NCI-H526 treated with DMSO at 0.1 percent for 48 hours (cell line): ENCODE results near the gene TAF10.

Experiments used
- DNase-seq: peaks from one replicate; lab custom pipeline; 2025; lab: John Stamatoyannopoulos, UW

The TAF10 gene

GRCh38 chr11:6612213-6613041 is at the start of gene TAF10:
TSS of gene TAF10 (minus strand) at chr11:6612216. CDS start at chr11:6612189, 27 bp downstream.
- peak; percentile 92 for DNase-seq

GRCh38 chr11:6660712-6661111 is 48.7 kb upstream of the TAF10 start:
- no peak for DNase-seq

GRCh38 chr11:6658647-6659046 is 46.6 kb upstream of the TAF10 start:
- no peak for DNase-seq

GRCh38 chr11:6657346-6657745 is 45.3 kb upstream of the TAF10 start:
- no peak for DNase-seq

GRCh38 chr11:6656936-6657335 is 44.9 kb upstream of the TAF10 start:
- no peak for DNase-seq

- no peak for DNase-seq
These were observed 44.5 kb upstream of the TAF10 start for GRCh38 chr11:6656584-6656915.

GRCh38 chr11:6655790-6656583 is 44.0 kb upstream of the TAF10 start, which contains the start of gene DCHS1:
TSS of gene DCHS1 (minus strand) at chr11:6655809. CDS start at chr11:6641613, 14,196 bp downstream.
- DNase-seq, result no peak

- no peak for DNase-seq
These were observed 43.2 kb upstream of the TAF10 start for GRCh38 chr11:6655020-6655789.

- DNase-seq, result no peak
These were observed 42.4 kb upstream of the TAF10 start for GRCh38 chr11:6654281-6655019.

- no peak for DNase-seq
These were observed 41.6 kb upstream of the TAF10 start for GRCh38 chr11:6653656-6654055.

GRCh38 chr11:6653097-6653496 is 41.1 kb upstream of the TAF10 start:
- no peak for DNase-seq

- no peak for DNase-seq
These were observed 40.2 kb upstream of the TAF10 start for GRCh38 chr11:6652182-6652581.

GRCh38 chr11:6650980-6651379 is 39.0 kb upstream of the TAF10 start:
- DNase-seq, result no peak

GRCh38 chr11:6650104-6650503 is 38.1 kb upstream of the TAF10 start:
- DNase-seq, result no peak

- DNase-seq, result no peak
These were observed 36.5 kb upstream of the TAF10 start for GRCh38 chr11:6648501-6648900.

GRCh38 chr11:6647836-6648235 is 35.8 kb upstream of the TAF10 start:
- no peak for DNase-seq

GRCh38 chr11:6646918-6647679 is 35.1 kb upstream of the TAF10 start:
- no peak for DNase-seq

- DNase-seq, result no peak
These were observed 34.5 kb upstream of the TAF10 start for GRCh38 chr11:6646576-6646917.

GRCh38 chr11:6646071-6646470 is 34.1 kb upstream of the TAF10 start:
- no peak for DNase-seq

- no peak for DNase-seq
These were observed 30.9 kb upstream of the TAF10 start for GRCh38 chr11:6642957-6643356.
